NCI-H1048 (cell line): ENCODE measurements around the gene ATP8B1.

Experiments used
- DNase-seq: peaks from one replicate; lab custom pipeline; 2025; lab: John Stamatoyannopoulos, UW

ATP8B1 gene

GRCh38 chr18:57618910-57619309, 184.2 kb downstream of the ATP8B1 start:
- no peak for DNase-seq

DNA sequence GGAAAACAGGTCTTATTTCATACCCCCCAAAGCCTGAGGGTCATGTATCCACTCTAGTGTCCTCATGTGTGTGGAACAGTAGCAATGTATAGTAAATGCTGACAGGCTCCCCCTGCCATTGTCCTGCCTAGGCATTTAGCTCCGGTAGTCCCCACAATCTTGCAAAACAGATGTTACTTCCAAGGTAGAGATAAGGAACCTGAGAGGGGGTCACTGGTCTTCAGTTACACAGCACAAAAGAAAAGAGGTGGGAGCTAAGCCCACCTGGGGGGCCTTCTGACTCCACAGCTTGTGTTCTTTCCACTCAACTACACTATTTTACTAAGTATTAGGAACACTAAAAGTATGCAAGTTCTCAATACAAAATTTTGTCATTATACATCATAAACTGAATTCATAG, 199.2 kb downstream of the ATP8B1 start:
- DNase-seq: no peak
